Measurements from ENCODE around the gene INSRR. TPM values are rescaled to one million over a fixed set of nuclear protein-coding genes. Genes with fewer than 3 reads are reported as not detected.

INSRR gene
- total and polyA plus RNA-seq, 9 of the 15 experiments (the other 6 are each of a cell fraction or from before 2014, with no cell fraction given), result 0.03 to 0.18 (median 0.06) TPM; not detected in 3

DNA sequence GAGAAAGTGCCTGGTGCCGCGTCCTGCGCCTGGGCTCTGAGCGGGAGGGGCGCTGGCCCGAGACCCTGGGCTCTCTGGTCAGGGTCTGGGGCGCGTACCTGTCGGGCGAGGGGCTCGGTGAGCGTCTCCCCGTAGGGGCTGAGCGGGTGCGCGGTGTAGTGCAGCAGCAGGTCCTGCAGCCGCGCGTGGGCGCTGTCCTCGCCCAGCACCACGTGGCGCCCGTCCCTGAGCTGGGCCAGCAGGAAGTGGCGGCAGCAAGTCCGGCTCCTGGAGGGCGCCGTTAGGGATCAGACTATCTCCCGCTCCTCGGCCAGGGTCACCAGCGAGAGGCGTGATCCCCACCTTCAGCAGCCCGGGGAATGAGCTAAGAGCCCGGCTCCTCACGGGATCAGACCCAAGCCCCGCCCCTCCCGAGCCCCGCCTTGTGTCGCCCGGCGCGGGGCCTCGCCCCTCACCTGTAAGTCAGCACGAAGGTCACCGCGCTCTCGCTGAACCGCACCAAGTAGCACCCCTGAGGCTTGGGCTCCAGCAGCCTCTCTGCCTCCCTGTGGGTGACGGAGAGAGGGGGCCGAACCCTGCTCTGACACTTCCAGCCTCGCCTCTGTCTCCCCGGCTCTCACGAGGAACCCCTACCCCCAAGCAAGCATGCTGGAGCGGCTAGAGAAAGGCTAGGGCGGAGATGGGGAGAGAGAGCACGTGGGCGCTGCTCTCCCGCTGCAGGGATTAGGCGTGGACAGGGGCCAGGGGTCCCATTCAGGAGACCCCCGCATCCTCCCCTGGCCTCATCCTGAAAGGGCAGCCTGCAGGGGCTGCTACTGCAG is 45.0 kb downstream of the INSRR start (continued):
- TF ChIP-seq, protein P1, sequence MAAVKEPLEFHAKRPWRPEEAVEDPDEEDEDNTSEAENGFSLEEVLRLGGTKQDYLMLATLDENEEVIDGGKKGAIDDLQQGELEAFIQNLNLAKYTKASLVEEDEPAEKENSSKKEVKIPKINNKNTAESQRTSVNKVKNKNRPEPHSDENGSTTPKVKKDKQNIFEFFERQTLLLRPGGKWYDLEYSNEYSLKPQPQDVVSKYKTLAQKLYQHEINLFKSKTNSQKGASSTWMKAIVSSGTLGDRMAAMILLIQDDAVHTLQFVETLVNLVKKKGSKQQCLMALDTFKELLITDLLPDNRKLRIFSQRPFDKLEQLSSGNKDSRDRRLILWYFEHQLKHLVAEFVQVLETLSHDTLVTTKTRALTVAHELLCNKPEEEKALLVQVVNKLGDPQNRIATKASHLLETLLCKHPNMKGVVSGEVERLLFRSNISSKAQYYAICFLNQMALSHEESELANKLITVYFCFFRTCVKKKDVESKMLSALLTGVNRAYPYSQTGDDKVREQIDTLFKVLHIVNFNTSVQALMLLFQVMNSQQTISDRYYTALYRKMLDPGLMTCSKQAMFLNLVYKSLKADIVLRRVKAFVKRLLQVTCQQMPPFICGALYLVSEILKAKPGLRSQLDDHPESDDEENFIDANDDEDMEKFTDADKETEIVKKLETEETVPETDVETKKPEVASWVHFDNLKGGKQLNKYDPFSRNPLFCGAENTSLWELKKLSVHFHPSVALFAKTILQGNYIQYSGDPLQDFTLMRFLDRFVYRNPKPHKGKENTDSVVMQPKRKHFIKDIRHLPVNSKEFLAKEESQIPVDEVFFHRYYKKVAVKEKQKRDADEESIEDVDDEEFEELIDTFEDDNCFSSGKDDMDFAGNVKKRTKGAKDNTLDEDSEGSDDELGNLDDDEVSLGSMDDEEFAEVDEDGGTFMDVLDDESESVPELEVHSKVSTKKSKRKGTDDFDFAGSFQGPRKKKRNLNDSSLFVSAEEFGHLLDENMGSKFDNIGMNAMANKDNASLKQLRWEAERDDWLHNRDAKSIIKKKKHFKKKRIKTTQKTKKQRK (IDR thresholded peaks at IDR 0.05; ENCODE audit: borderline replicate concordance, low read depth, low read length), result no peak
- TF ChIP-seq JUND (IDR thresholded peaks at IDR 0.05; ENCODE audit: borderline replicate concordance, low read depth, low read length) (peak; percentile 41), JUND (tag; IDR thresholded peaks at IDR 0.05; ENCODE audit: borderline replicate concordance, low read depth, low read length) (no peak; the same call in 2 of the 3 replicates), ZNF668 (CRISPR knock-in tag; IDR thresholded peaks at IDR 0.05) (peak; percentile 52; the same call in 1 of the 2 replicates), POLR2B (IDR thresholded peaks at IDR 0.05; ENCODE audit: low read depth, partially characterized antibody) (peak; percentile 54), ZBTB1 (CRISPR knock-in tag; IDR thresholded peaks at IDR 0.05; ENCODE audit: borderline replicate concordance, low read depth) (0 out of 2 replicates have a peak, but pooled peaks have one; percentile 68), DACH1 (IDR thresholded peaks at IDR 0.05; ENCODE audit: partially characterized antibody) (peak; percentile 36), KDM5B (IDR thresholded peaks at IDR 0.05; ENCODE audit: insufficient replicate concordance, low read depth, low read length) (peak; percentile 64), ZNF699 (CRISPR knock-in tag; IDR thresholded peaks at IDR 0.05; ENCODE audit: insufficient replicate concordance) (no peak), SOX6 (IDR thresholded peaks at IDR 0.05) (peak; percentile 70), NEUROD1 (IDR thresholded peaks at IDR 0.05; ENCODE audit: borderline replicate concordance, low read depth, low read length, partially characterized antibody) (peak; percentile 49), JUNB (CRISPR knock-in tag; conservative IDR thresholded peaks at IDR 0.05) (no peak), RBM25 (IDR thresholded peaks at IDR 0.05; ENCODE audit: low read depth, low read length, severe bottlenecking) (no peak), FOXM1 (IDR thresholded peaks at IDR 0.05; ENCODE audit: low read depth) (no peak), FOXM1 (CRISPR knock-in tag; IDR thresholded peaks at IDR 0.05; ENCODE audit: low read depth) (peak; percentile 97; the same call in 1 of the 2 replicates), ZNF780A (CRISPR knock-in tag; IDR thresholded peaks at IDR 0.05) (no peak), ESRRA (IDR thresholded peaks at IDR 0.05; ENCODE audit: borderline replicate concordance, low read depth) (peak; percentile 84), RNF2 (IDR thresholded peaks at IDR 0.05) (peak; percentile 89), ERF (CRISPR knock-in tag; IDR thresholded peaks at IDR 0.05) (peak; percentile 89)
- TF ChIP-seq, protein P2, sequence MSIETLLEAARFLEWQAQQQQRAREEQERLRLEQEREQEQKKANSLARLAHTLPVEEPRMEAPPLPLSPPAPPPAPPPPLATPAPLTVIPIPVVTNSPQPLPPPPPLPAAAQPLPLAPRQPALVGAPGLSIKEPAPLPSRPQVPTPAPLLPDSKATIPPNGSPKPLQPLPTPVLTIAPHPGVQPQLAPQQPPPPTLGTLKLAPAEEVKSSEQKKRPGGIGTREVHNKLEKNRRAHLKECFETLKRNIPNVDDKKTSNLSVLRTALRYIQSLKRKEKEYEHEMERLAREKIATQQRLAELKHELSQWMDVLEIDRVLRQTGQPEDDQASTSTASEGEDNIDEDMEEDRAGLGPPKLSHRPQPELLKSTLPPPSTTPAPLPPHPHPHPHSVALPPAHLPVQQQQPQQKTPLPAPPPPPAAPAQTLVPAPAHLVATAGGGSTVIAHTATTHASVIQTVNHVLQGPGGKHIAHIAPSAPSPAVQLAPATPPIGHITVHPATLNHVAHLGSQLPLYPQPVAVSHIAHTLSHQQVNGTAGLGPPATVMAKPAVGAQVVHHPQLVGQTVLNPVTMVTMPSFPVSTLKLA (conservative IDR thresholded peaks at IDR 0.05), result peak; percentile 98 to 99
- TF ChIP-seq, protein P3, sequence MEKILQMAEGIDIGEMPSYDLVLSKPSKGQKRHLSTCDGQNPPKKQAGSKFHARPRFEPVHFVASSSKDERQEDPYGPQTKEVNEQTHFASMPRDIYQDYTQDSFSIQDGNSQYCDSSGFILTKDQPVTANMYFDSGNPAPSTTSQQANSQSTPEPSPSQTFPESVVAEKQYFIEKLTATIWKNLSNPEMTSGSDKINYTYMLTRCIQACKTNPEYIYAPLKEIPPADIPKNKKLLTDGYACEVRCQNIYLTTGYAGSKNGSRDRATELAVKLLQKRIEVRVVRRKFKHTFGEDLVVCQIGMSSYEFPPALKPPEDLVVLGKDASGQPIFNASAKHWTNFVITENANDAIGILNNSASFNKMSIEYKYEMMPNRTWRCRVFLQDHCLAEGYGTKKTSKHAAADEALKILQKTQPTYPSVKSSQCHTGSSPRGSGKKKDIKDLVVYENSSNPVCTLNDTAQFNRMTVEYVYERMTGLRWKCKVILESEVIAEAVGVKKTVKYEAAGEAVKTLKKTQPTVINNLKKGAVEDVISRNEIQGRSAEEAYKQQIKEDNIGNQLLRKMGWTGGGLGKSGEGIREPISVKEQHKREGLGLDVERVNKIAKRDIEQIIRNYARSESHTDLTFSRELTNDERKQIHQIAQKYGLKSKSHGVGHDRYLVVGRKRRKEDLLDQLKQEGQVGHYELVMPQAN (IDR thresholded peaks at IDR 0.05; ENCODE audit: borderline replicate concordance), result peak; percentile 92

Data from K562 (cell line).